Keratinocyte (primary cell): ENCODE measurements around the gene KRTAP2-3.

ENCODE experiments used
- EZH2 ChIP-seq: IDR thresholded peaks from one replicate; pipeline ENCODE4 v1.6.1; 2012; ENCODE audit warnings: inconsistent platforms, mild to moderate bottlenecking, low read length, moderate library complexity
- TF ChIP-seq, protein P1 (sequence below), 3 experiments: IDR thresholded peaks in 1 of 3; conservative IDR thresholded peaks in 1 of 3; optimal IDR thresholded peaks in 1 of 3; 2 replicates in 2 of 3; 3 replicates in 1 of 3; pipeline versions ENCODE3 to v1.5.1; 2011; ENCODE audit warnings: low read length in 3 of 3, mild to moderate bottlenecking in 3 of 3, moderate library complexity in 2 of 3, control low read depth in 1 of 3, inconsistent platforms in 1 of 3; ENCODE audit not compliant: insufficient read depth in 2 of 3; ENCODE audit errors: extremely low read depth in 1 of 3

DNA sequence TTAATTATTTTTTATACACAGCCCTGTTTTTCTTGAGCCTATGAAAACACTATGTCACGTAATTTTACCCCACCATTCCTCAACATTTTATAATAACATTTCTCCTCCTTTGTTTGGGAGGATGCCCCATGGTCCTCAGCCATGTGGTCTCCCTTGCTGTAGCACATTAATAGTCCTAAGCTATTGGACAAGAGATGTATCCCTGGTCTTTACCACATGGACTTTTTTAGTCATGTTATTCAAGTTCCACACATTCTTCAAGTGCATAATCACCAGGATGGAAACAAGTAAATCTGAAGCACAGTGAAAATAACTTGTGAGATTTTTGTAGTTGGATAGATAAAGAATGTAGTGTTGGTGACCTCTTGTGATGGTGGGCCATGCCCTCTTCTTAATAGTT lies 2.0 kb upstream of the KRTAP2-3 start:
- TF ChIP-seq, protein P1, sequence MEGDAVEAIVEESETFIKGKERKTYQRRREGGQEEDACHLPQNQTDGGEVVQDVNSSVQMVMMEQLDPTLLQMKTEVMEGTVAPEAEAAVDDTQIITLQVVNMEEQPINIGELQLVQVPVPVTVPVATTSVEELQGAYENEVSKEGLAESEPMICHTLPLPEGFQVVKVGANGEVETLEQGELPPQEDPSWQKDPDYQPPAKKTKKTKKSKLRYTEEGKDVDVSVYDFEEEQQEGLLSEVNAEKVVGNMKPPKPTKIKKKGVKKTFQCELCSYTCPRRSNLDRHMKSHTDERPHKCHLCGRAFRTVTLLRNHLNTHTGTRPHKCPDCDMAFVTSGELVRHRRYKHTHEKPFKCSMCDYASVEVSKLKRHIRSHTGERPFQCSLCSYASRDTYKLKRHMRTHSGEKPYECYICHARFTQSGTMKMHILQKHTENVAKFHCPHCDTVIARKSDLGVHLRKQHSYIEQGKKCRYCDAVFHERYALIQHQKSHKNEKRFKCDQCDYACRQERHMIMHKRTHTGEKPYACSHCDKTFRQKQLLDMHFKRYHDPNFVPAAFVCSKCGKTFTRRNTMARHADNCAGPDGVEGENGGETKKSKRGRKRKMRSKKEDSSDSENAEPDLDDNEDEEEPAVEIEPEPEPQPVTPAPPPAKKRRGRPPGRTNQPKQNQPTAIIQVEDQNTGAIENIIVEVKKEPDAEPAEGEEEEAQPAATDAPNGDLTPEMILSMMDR (optimal IDR thresholded peaks at IDR 0.05 in 1 of 3, IDR thresholded peaks at IDR 0.05 in 1 of 3, conservative IDR thresholded peaks at IDR 0.05 in 1 of 3; ENCODE audit: extremely low read depth in 1 of 3, insufficient read depth in 2 of 3, low read length in 3 of 3), result no peak
- no peak for TF ChIP-seq EZH2
